GM21717 (cell line): ENCODE results near the gene ID1.
"Not testable (repeated sequence)": the region's sequence is repeated elsewhere in the genome, so short reads cannot be mapped to it uniquely, and the experiment has no call there.

Experiments
- ATAC-seq: cut with Tn5 transposase; IDR thresholded peaks from one replicate; pipeline ENCODE4 v1.9.1; 2021; ENCODE audit warnings: mild to moderate bottlenecking, moderate library complexity; ENCODE audit not compliant: unreplicated experiment

The ID1 gene

DNA sequence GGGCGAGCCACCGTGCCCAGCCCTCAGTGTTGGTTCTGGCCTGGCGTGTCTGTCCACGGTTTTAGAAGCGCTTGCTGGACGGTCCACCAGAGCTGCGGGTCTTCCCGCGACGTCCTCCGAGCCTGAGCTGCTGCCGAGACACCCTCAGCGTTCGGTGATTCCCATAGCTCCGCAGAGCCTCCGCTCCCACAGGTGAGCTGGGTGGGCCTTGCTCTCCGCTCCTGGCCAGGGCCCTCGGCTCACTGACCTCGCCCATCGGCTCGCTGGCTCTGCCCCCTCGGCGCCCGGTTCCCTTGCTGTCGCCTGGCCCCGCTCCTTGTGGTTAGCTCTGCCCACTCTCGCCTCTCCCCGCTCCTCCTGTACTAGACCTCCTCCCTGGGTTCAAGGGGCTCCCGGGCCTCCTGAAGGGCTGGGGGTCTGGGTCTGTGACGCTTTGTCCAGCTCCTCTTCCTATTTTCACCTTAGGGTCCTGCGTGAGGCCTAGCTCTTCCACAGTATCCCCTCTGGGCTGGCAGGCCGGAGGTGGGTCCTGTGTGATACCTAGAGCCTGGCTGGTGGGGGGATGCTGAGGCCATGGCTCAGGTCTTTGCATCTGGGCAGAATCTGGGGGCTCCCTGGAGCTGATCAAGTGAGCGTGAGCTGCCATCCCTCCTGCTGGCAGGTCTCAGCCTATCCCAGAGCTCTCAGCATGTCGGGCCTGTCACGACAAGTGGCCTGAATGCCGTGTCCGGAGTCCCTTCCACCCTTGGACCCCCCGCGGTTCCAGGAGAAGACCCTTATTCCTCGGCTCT, 27.7 kb downstream of the ID1 start:
- no peak for ATAC-seq

GRCh38 chr20:31633339-31633914, 28.3 kb downstream of the ID1 start:
- no peak for ATAC-seq

GRCh38 chr20:31637660-31638059, 32.6 kb downstream of the ID1 start, which contains the start of gene COX4I2:
COX4I2 (plus strand) TSS chr20:31637912; CDS start chr20:31639018, 1,106 bp downstream.
- ATAC-seq, result no peak

GRCh38 chr20:31638317-31638716, 33.2 kb downstream of the ID1 start:
- no peak for ATAC-seq

GRCh38 chr20:31638816-31639215, 33.7 kb downstream of the ID1 start:
- no peak for ATAC-seq

DNA sequence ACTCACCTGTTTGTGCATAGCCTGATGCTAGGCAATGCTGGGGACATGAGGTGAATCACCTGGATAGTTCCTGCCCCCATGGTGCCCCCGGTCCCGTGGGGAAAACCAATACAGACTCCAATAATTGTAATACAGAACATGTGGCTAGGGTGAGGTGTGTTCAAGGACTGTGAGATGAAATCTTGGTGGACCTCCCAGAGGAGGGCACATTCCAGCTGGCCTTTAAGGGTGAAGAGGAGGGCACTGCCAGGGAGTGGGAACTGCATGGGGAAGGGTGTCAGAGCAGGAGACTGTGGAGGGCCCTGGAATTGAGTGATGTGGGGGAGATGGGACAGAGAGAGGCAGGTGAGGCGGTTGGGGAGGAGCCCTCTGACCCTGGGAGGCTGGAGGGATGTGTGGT, 35.2 kb downstream of the ID1 start:
- ATAC-seq, result no peak

DNA sequence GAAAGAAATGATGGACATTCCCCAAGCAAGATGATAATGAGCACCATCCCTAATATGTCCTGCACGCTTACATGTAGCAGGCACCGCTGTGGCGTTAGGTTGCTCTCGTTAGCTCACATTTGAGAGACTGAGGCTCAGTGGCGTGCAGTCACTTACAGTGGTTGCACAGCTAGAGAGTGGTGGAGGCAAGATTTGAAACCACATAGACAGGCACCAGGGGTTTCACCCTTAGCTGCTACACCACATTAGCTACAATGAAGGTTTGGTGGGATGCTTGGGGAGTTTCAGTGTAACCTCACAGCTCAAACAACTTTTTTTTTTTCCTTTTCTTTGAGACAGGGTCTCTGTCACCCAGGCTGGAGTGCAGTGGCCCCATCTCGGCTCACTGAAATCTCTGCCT, 36.3 kb downstream of the ID1 start:
- no peak for ATAC-seq

DNA sequence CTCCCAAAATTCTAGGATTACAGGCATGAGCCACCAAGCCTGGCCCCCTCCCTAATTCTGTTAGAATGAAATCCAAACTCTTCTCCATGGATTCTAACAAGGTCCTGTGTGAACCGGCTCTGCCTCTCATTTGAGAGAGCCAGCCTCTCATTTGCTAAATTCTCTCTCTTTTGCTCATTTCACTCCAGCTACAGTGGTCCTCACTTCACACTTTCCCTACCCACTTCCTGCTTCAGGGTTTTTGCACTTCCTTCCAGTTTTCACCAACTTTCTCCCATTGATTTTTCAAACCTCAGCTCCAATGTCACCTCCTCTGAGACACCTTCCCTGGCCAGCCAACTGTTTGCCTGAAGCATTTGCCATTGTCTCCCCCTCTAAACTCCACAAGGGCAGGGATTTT, 37.7 kb downstream of the ID1 start:
- ATAC-seq, result no peak

DNA sequence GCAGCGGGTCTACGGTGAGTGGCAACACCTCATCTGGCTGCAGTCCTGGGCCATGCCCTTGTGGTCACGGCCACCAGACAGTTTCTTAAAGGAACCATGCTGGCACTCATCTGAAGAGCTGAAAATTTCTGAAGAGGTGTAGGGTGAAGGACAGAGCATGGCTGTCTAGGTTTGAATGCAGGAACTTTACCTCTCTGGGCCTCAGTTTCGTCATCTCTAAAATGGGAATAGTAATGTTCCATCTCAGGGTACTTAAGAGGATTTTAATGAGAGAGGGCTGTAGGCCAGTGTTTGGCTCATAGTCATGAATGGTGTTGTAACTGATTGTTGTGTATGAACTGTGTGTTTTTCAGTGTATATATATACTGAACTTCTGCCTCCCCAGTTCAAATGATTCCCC, 38.4 kb downstream of the ID1 start:
- no peak for ATAC-seq

GRCh38 chr20:31644701-31645100, 39.6 kb downstream of the ID1 start:
- no peak for ATAC-seq

DNA sequence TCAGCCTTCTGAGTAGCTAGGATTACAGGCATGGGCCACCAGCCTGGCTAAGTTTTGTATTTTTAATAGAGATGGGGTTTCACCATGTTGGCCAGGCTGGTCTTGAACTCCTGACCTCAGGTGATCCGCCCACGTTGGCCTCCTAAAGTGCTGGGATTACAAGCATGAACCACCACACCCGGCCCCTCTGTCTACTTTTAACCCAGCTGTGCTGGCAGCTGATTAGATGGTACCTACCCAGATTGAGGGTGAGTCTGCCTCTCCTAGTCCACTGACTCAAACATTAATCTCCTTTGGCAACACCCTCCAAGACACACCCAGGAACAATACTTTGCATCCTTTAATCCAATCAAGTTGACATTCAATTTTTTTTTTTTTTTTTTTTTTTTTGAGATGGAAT, 43.0 kb downstream of the ID1 start:
- ATAC-seq, result not testable (repeated sequence)

DNA sequence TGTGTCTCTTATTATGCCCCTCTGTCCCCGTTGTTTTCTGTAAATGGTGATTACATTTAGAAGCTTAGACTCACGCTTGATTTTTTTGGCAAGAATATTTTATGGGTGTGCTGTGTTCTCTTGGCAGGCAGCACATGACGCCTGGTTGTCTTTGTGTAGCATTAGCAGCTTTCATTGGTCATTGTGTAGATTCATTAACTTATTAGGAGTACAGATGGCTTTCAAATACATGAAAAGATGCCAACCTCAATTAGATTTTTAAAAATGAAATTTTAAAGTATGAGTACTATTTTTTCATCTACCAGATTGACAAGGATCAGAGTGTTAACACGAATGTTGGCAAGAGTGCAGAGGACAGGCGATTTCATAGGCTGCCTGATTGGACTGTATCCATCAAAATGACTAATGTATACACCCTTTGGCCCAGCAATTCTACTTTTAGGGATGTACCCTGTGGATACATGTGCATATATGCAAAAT, 47.9 kb downstream of the ID1 start:
- ATAC-seq, result no peak

DNA sequence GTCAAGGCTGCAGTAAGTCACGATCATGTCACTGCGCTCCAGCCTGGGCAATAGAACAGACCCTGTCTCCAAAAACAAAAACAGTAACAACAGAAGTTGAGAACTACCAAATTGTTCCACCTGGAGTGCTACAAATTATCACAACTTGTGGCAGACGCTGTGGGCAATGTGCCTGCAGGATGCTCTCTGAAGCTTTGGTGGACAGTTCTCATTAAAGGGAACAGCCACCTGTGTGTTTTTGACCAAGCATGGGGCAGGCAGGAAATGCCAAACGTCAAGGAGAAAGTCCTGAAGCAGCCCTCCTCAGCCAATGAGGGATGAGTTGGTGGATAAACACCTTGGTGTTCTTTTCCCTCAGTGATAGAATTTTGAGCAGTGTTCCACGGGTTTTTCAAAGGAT, 48.5 kb downstream of the ID1 start:
- no peak for ATAC-seq

DNA sequence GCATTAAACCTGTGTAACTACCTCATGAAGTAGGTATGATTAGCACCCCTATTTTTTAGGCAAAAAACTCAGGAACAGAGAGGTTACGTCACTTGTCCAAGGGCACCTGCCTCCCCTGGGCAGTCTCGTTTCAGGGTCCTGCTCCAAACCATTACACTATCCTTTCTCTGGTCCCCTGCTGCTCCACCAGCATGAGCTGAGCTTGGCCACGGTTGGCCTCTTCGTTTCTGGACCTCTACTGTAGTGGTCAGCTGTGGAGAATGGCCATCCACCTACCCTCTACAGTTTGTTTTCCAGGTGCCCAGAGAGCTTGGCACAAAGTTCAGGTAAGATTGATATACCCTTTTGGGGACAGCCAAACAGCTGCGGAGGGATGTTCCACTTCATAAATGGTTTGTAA, 49.4 kb downstream of the ID1 start:
- no peak for ATAC-seq
